Measurements from ENCODE around the gene KIF20B. TPM values are rescaled to one million over a fixed set of nuclear protein-coding genes. Genes with fewer than 3 reads are reported as not detected.

Gene KIF20B
- polyA plus RNA-seq, 1 donor (not counting 4 experiments of a cell fraction or from before 2014, with no cell fraction given) = 9.2 TPM

- no peaks in the 10 kb centered on the region for H3K4me1 ChIP-seq (ENCODE audit: control insufficient read depth, extremely low read depth, insufficient read depth, low read length)
- H3K27ac ChIP-seq (ENCODE audit: control insufficient read depth, insufficient read depth, low read length) = no peak overlapping the region
- no peaks in the 10 kb centered on the region for H4K20me1 ChIP-seq (ENCODE audit: control insufficient read depth, extremely low read depth, insufficient read depth, low read length)
- no peak for DNase-seq (ENCODE audit: low read depth, low spot score)
- H3K4me2 ChIP-seq (ENCODE audit: control insufficient read depth, extremely low read depth, insufficient read depth, low read depth, low read length) = no peak overlapping the region
- H3K27me3 ChIP-seq (ENCODE audit: control insufficient read depth, extremely low read depth, insufficient read depth, low read length) = no peaks in the 10 kb centered on the region
- TF ChIP-seq CTCF (optimal IDR thresholded peaks at IDR 0.05 in 1 of 3, IDR thresholded peaks at IDR 0.05 in 1 of 3, conservative IDR thresholded peaks at IDR 0.05 in 1 of 3; ENCODE audit: extremely low read depth in 1 of 3, insufficient read depth in 2 of 3, low read length in 3 of 3) = no peak
- dilution Hi-C loops (cut with MboI; ENCODE audit: extremely low pct_ligation_motif_present, low sequenced_read_pairs) = no loop called here
- no peak overlapping the region for H3K4me3 ChIP-seq (ENCODE audit: control insufficient read depth in 2 of 3, extremely low read depth in 1 of 3, insufficient read depth in 2 of 3, low read depth in 1 of 3, low read length in 3 of 3)
- no peaks in the 10 kb centered on the region for H3K9me3 ChIP-seq (ENCODE audit: control insufficient read depth, low read depth, low read length)
- no peak for FAIRE-seq
- no peak overlapping the region for H3K9ac ChIP-seq (ENCODE audit: control insufficient read depth, extremely low read depth, insufficient read depth, low read length)
- H3K9me1 ChIP-seq (ENCODE audit: control insufficient read depth, extremely low read depth, insufficient read depth, low read length) = no peaks in the 10 kb centered on the region
- no peak overlapping the region for H2AFZ ChIP-seq (ENCODE audit: control insufficient read depth, low read length)
- H3K79me2 ChIP-seq (ENCODE audit: control insufficient read depth, insufficient read depth, low read length) = no peaks in the 10 kb centered on the region
- H3K36me3 ChIP-seq (ENCODE audit: control insufficient read depth in 2 of 2, extremely low read depth in 1 of 2, insufficient read depth in 2 of 2, low read length in 2 of 2) = no peaks in the 10 kb centered on the region
Measured at GRCh38 chr10:89677341-89677740, 24.0 kb upstream of the KIF20B start.

- H3K79me2 ChIP-seq (ENCODE audit: control insufficient read depth, insufficient read depth, low read length) = no peaks in the 10 kb centered on the region
- no peak overlapping the region for H2AFZ ChIP-seq (ENCODE audit: control insufficient read depth, low read length)
- H3K4me2 ChIP-seq (ENCODE audit: control insufficient read depth, extremely low read depth, insufficient read depth, low read depth, low read length) = no peak overlapping the region
- H3K27ac ChIP-seq (ENCODE audit: control insufficient read depth, insufficient read depth, low read length) = no peak overlapping the region
- H3K27me3 ChIP-seq (ENCODE audit: control insufficient read depth, extremely low read depth, insufficient read depth, low read length) = no peaks in the 10 kb centered on the region
- no peaks in the 10 kb centered on the region for H3K9me1 ChIP-seq (ENCODE audit: control insufficient read depth, extremely low read depth, insufficient read depth, low read length)
- no peak overlapping the region for H3K9ac ChIP-seq (ENCODE audit: control insufficient read depth, extremely low read depth, insufficient read depth, low read length)
- FAIRE-seq = no peak
- H4K20me1 ChIP-seq (ENCODE audit: control insufficient read depth, extremely low read depth, insufficient read depth, low read length) = no peaks in the 10 kb centered on the region
- H3K9me3 ChIP-seq (ENCODE audit: control insufficient read depth, low read depth, low read length) = no peaks in the 10 kb centered on the region
- H3K4me3 ChIP-seq (ENCODE audit: control insufficient read depth in 2 of 3, extremely low read depth in 1 of 3, insufficient read depth in 2 of 3, low read depth in 1 of 3, low read length in 3 of 3) = no peak overlapping the region
- H3K4me1 ChIP-seq (ENCODE audit: control insufficient read depth, extremely low read depth, insufficient read depth, low read length) = peaks cover 6% of the 10 kb centered on the region
- dilution Hi-C loops (cut with MboI; ENCODE audit: extremely low pct_ligation_motif_present, low sequenced_read_pairs) = no loop called here
- H3K36me3 ChIP-seq (ENCODE audit: control insufficient read depth in 2 of 2, extremely low read depth in 1 of 2, insufficient read depth in 2 of 2, low read length in 2 of 2) = no peaks in the 10 kb centered on the region
- no peak for TF ChIP-seq CTCF (optimal IDR thresholded peaks at IDR 0.05 in 1 of 3, IDR thresholded peaks at IDR 0.05 in 1 of 3, conservative IDR thresholded peaks at IDR 0.05 in 1 of 3; ENCODE audit: extremely low read depth in 1 of 3, insufficient read depth in 2 of 3, low read length in 3 of 3)
- TF ChIP-seq EZH2 (IDR thresholded peaks at IDR 0.05; ENCODE audit: low read length) = no peak
- DNase-seq (ENCODE audit: low read depth, low spot score) = no peak
Measured at GRCh38 chr10:89679986-89680385, 21.4 kb upstream of the KIF20B start.

Data from keratinocyte (primary cell).